K562 (cell line): Measurements from ENCODE around the gene JSRP1. TPM values are rescaled to one million over a fixed set of nuclear protein-coding genes. Genes with fewer than 3 reads are reported as not detected.

Experiments
- ATF1 ChIP-seq, 2 experiments: fragments of 450-650 bp in 1 of 2; IDR thresholded peaks; 2 replicates each; pipeline ENCODE4 v1.6.1; 2016; ENCODE audit warnings: missing compliant biosample characterization in 1 of 2, missing genetic modification characterization in 1 of 2
- DPF2 ChIP-seq: fragments of 450-650 bp; IDR thresholded peaks from 2 replicates; pipeline ENCODE4 v1.6.1; 2016
- MYNN ChIP-seq, 2 experiments: sonication (generic); formaldehyde crosslinking in 1 of 2; IDR thresholded peaks; 2 replicates each; pipeline versions ENCODE4 v1.5.0 to v1.6.1; 2016 to 2020; ENCODE audit warnings: antibody characterized with exemption in 1 of 2, missing genetic modification reagents in 1 of 2
- TRIM28 ChIP-seq: fragments of 450-650 bp; IDR thresholded peaks from 2 replicates; pipeline ENCODE4 v1.6.1; 2017
- polyA plus RNA-seq, 8 experiments: library from polyadenylated mRNA; depleted of rRNA in 4 of 8; stranded (reverse) in 5 of 8; unstranded in 3 of 8; fragments of >200 nt; fragmentation: Nextera tagmentation in 2 of 8; fragmentation: Illumina TruSeq in 1 of 8; extraction: Ambion mirVana in 2 of 8; extraction: Trizol in 1 of 8; gene quantifications; 2 replicates each; pipeline versions ENCODE4 v1.2.1 to v1.2.3, GENCODE V29; 2011 to 2014; ENCODE audit warnings: inconsistent platforms in 1 of 8, missing spikeins in 1 of 8
- total RNA-seq, 7 experiments: library from RNA; depleted of rRNA in 6 of 7; stranded (reverse); fragments of >200 nt in 6 of 7; fragmentation: Illumina TruSeq in 2 of 7; extraction: Trizol in 2 of 7; gene quantifications; 2 replicates each; pipeline versions ENCODE4 v1.2.1 to v1.2.3, GENCODE V29; 2011 to 2021; ENCODE audit warnings: low replicate concordance in 1 of 7
- TF ChIP-seq, protein P1 (sequence below): sonication (generic); formaldehyde crosslinking; IDR thresholded peaks from 2 replicates; pipeline ENCODE4 v1.5.0; 2020; ENCODE audit warnings: missing genetic modification reagents
- TF ChIP-seq, protein P2 (sequence below), 3 experiments: IDR thresholded peaks in 2 of 3; conservative IDR thresholded peaks in 1 of 3; 2 replicates each; pipeline ENCODE4 v1.5.1; 2011 to 2012; ENCODE audit warnings: low read length in 3 of 3, mild to moderate bottlenecking in 3 of 3, control low read depth in 2 of 3, improper control_type of control experiment in 1 of 3, inconsistent platforms in 1 of 3, low read depth in 1 of 3, mixed read lengths in 1 of 3, moderate library complexity in 1 of 3; ENCODE audit not compliant: insufficient read depth in 2 of 3

Gene JSRP1
- total and polyA plus RNA-seq, 9 of the 15 experiments (the other 6 are each of a cell fraction or from before 2014, with no cell fraction given): 0.08 to 1.2 (median 0.51) TPM; not detected in 4

DNA sequence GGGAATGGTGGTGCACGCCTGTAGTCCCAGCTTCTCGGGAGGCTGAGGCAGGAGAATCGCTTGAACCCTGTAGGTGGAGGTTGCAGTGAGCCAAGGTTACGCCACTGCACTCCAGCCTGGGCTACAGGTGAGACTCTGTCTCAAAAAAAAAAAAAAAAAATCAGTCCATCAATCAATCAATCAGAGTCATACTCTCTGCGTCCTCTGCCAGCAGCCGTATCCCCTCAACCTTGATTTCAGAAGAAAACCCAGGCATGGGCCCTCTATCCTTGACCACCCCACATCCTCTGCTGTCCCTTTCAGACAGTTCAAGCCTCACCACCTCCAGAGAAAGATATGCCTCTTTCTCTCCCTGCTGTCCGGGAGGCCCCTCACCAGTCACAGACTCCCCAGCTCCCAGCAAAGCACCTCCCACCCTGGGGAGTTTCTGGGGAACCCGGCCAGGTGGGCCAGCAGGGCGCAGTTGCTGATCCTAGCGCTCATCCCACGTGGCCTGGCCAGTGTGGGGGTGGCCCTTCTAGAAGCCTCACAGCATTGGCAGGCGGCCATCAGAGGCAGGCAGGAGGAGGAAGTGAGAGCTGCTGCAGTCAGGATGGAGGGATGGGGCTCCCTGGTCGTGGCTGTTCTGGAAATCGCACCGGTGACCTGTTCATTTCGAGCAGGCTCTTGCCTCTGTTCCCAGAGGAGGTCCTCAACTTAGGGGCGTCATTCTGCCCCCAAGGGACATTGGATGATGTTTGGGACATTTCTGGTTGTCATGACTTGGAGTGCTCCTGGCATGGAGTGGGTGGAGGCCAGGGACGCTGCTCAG lies 10.2 kb upstream of the JSRP1 start (continued):
- TF ChIP-seq ATF1 (CRISPR knock-in tag; IDR thresholded peaks at IDR 0.05): no peak
- 0 out of 2 replicates have a peak, but pooled peaks have one; percentile 29 for TF ChIP-seq ATF1 (tag; IDR thresholded peaks at IDR 0.05)
- TF ChIP-seq, protein P1, sequence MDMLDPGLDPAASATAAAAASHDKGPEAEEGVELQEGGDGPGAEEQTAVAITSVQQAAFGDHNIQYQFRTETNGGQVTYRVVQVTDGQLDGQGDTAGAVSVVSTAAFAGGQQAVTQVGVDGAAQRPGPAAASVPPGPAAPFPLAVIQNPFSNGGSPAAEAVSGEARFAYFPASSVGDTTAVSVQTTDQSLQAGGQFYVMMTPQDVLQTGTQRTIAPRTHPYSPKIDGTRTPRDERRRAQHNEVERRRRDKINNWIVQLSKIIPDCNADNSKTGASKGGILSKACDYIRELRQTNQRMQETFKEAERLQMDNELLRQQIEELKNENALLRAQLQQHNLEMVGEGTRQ (CRISPR knock-in tag): peak; percentile 86
- peak; percentile 15; the same call in 1 of the 2 replicates for TF ChIP-seq DPF2
- TF ChIP-seq, protein P2, sequence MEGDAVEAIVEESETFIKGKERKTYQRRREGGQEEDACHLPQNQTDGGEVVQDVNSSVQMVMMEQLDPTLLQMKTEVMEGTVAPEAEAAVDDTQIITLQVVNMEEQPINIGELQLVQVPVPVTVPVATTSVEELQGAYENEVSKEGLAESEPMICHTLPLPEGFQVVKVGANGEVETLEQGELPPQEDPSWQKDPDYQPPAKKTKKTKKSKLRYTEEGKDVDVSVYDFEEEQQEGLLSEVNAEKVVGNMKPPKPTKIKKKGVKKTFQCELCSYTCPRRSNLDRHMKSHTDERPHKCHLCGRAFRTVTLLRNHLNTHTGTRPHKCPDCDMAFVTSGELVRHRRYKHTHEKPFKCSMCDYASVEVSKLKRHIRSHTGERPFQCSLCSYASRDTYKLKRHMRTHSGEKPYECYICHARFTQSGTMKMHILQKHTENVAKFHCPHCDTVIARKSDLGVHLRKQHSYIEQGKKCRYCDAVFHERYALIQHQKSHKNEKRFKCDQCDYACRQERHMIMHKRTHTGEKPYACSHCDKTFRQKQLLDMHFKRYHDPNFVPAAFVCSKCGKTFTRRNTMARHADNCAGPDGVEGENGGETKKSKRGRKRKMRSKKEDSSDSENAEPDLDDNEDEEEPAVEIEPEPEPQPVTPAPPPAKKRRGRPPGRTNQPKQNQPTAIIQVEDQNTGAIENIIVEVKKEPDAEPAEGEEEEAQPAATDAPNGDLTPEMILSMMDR (IDR thresholded peaks at IDR 0.05 in 2 of 3, conservative IDR thresholded peaks at IDR 0.05 in 1 of 3; ENCODE audit: insufficient read depth in 2 of 3, low read depth in 1 of 3, low read length in 3 of 3): no peak; a peak in 1 of 6 replicates
- no peak for TF ChIP-seq MYNN (IDR thresholded peaks at IDR 0.05)
- no peak for TF ChIP-seq MYNN (CRISPR knock-in tag; IDR thresholded peaks at IDR 0.05)
- peak; percentile 54; the same call in 1 of the 2 replicates for TF ChIP-seq TRIM28
- TF ChIP-seq, all 486 proteins: peak for 77
